Esophagus squamous epithelium (tissue), 5 donors: Measurements from ENCODE around the gene ABHD2. TPM values are rescaled to one million over a fixed set of nuclear protein-coding genes. Genes with fewer than 3 reads are reported as not detected.
"Not testable (repeated sequence)": the region's sequence is repeated elsewhere in the genome, so short reads cannot be mapped to it uniquely, and the experiment has no call there.

Experiments used
- DNase-seq: peaks from one replicate; lab custom pipeline; 2025; lab: John Stamatoyannopoulos, UW
- H3K27ac ChIP-seq, 4 donors: fragments of 200-600 bp; sonication (generic); one replicate each; pipeline ENCODE4 v1.5.1; 2016 to 2019; ENCODE audit warnings: mild to moderate bottlenecking in 1 of 4
- H3K27me3 ChIP-seq, 4 donors: fragments of 200-600 bp; sonication (generic); 1 replicate in 3 of 4; 2 replicates in 1 of 4; pipeline versions ENCODE4 v1.5.1 to v1.6.0; 2017 to 2021; ENCODE audit warnings: antibody characterized with exemption in 1 of 4
- H3K36me3 ChIP-seq, 3 donors: fragments of 200-600 bp; sonication (generic); one replicate each; pipeline ENCODE4 v1.5.1; 2016 to 2019
- H3K4me1 ChIP-seq, 3 donors: fragments of 200-600 bp; sonication (generic); one replicate each; pipeline ENCODE4 v1.5.1; 2017 to 2019
- H3K4me3 ChIP-seq, 4 donors: fragments of 200-600 bp; sonication (generic); 1 replicate in 3 of 4; 2 replicates in 1 of 4; pipeline ENCODE4 v1.5.1; 2016 to 2019; ENCODE audit warnings: mild to moderate bottlenecking in 2 of 4, moderate library complexity in 1 of 4
- H3K9me3 ChIP-seq, 3 donors: fragments of 200-600 bp; sonication (generic); one replicate each; pipeline ENCODE4 v1.5.1; 2016 to 2019
- CTCF ChIP-seq, 6 experiments: fragments of 450-650 bp in 4 of 6; fragments of 200-600 bp in 2 of 6; sonication (generic) in 2 of 6; IDR thresholded peaks; one replicate each; pipeline ENCODE4 v1.5.1; 2016 to 2019; ENCODE audit warnings: antibody characterized with exemption in 6 of 6, mild to moderate bottlenecking in 4 of 6, moderate library complexity in 4 of 6
- POLR2A ChIP-seq, 4 donors: fragments of 450-650 bp; IDR thresholded peaks; one replicate each; pipeline ENCODE4 v1.6.1; 2017; ENCODE audit warnings: antibody characterized with exemption in 4 of 4, mild to moderate bottlenecking in 4 of 4, moderate library complexity in 3 of 4
- WGBS, 2 donors: methylation state at CpG; one replicate each; pipeline ENCODE4 v1.1.5; 2018; 5-methylcytosine and 5-hydroxymethylcytosine counted together
- intact Hi-C: fragments of 100-400 bp; cut with DNase I; formaldehyde crosslinking; loops from one replicate; pipeline ENCODE4 v1.15.0; 2022
- total RNA-seq, 4 donors: library from RNA; depleted of rRNA; stranded (reverse); fragments of >200 nt; gene quantifications; one replicate each; pipeline ENCODE4 v1.1.0, GENCODE V29; 2016
- donor health status: DM: yes; HTN: yes; CAD: no.

Gene ABHD2
- total RNA-seq, 4 donors from 2014 or later, result 31.0 to 49.3 (median 35.3) TPM

- peak overlapping the region in 1 of 4 donors; percentile 39 for H3K27ac ChIP-seq
- intact Hi-C loops, result no loop called here
- WGBS, 2 donors, result 75 to 80% methylated on average over 3 of the region's 3 CpGs
Measured at GRCh38 chr15:89043031-89044002, 44.9 kb upstream of the ABHD2 start.

GRCh38 chr15:89049016-89049666, 39.1 kb upstream of the ABHD2 start:
- H3K4me3 ChIP-seq, DNase-seq, intact Hi-C loops, H3K27ac ChIP-seq, H3K27me3 ChIP-seq, H3K4me1 ChIP-seq, H3K36me3 ChIP-seq, H3K9me3 ChIP-seq: not testable (repeated sequence)
- WGBS, 2 donors, result 39 to 72% methylated on average over 10 to 15 of the region's 21 CpGs

More at GRCh38 chr15:89043031-89044002, 44.9 kb upstream of the ABHD2 start:
- H3K4me3 ChIP-seq, result no peak overlapping the region
- DNase-seq, result no peak
- TF ChIP-seq POLR2A (IDR thresholded peaks at IDR 0.05), result no peak
- H3K4me1 ChIP-seq, result peaks cover 0 to 7% (median 0%) of the 10 kb centered on the region in 3 donors
- H3K9me3 ChIP-seq, result no peaks in the 10 kb centered on the region
- H3K36me3 ChIP-seq, result no peaks in the 10 kb centered on the region
- H3K27me3 ChIP-seq, result peaks cover 0 to 8% (median 0%) of the 10 kb centered on the region in 4 donors

GRCh38 chr15:89051875-89052274, 36.4 kb upstream of the ABHD2 start:
- Histone ChIP-seq H3K27me3 (no peaks in the 10 kb centered on the region), H3K36me3 (no peaks in the 10 kb centered on the region), H3K4me3 (no peak overlapping the region), H3K9me3 (no peaks in the 10 kb centered on the region), H3K4me1 (no peaks in the 10 kb centered on the region), H3K27ac (peak overlapping the region in 3 of 4 donors; percentile 32 to 74 (median 37))
- no peak for TF ChIP-seq CTCF (IDR thresholded peaks at IDR 0.05)
- TF ChIP-seq POLR2A (IDR thresholded peaks at IDR 0.05), result no peak
- 52 to 53% methylated on average over 2 of the region's 2 CpGs for WGBS, 2 donors
- no peak for DNase-seq
- intact Hi-C loops, result no loop called here

DNA sequence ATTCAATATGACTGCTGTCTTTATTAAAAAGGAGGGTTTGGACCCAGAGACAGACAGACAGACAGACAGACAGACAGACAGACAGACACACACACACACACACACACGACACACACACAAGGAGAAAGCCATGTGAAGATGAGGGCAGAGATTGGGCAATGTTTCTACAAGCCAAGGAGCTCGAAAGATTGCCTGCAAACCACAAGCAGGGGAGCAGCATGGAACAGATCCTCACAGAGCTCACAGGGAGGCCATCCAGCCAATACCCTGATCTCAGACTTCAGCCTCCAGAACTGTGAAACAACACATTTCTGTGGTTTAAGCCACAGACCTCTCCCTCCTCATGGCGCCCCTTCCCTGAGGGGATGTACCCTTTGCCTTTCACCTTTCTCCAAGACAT, 35.8 kb upstream of the ABHD2 start:
- WGBS, 2 donors, result 54 to 55% methylated on average over 3 of the region's 3 CpGs
- H3K27ac ChIP-seq, result peak overlapping the region in 3 of 4 donors; percentile 32 to 74 (median 37)
- no peak for TF ChIP-seq POLR2A (IDR thresholded peaks at IDR 0.05)
- no peak for TF ChIP-seq CTCF (IDR thresholded peaks at IDR 0.05)
- H3K4me3 ChIP-seq, result no peak overlapping the region
- intact Hi-C loops, result no loop called here
- H3K4me1 ChIP-seq, result peaks cover 0 to 5% (median 3%) of the 10 kb centered on the region in 3 donors
- no peaks in the 10 kb centered on the region for H3K9me3 ChIP-seq
- no peak for DNase-seq
- H3K36me3 ChIP-seq, result no peaks in the 10 kb centered on the region
- H3K27me3 ChIP-seq, result no peaks in the 10 kb centered on the region

- H3K27me3 ChIP-seq, result no peaks in the 10 kb centered on the region
- TF ChIP-seq POLR2A (IDR thresholded peaks at IDR 0.05) (no peak), CTCF (IDR thresholded peaks at IDR 0.05) (no peak)
- DNase-seq, result no peak
- H3K36me3 ChIP-seq, result no peaks in the 10 kb centered on the region
- no peak overlapping the region for H3K27ac ChIP-seq
- H3K4me1 ChIP-seq, result peaks cover 0 to 13% (median 7%) of the 10 kb centered on the region in 3 donors
- intact Hi-C loops, result loop anchor here (5.0 kb wide), 1 partner anchor 72 kb away; no protein-coding TSS in a partner anchor
- no peak overlapping the region for H3K4me3 ChIP-seq
- 84 to 91% methylated on average over 6 of the region's 6 CpGs for WGBS, 2 donors
- no peaks in the 10 kb centered on the region for H3K9me3 ChIP-seq
Measured at GRCh38 chr15:89054873-89055272, 33.4 kb upstream of the ABHD2 start.
